GM10266 (cell line): ENCODE results near the gene PPP2R5B.

Experiments used
- DNase-seq: peaks from one replicate; pipeline ENCODE4 v3.0.0; 2012; ENCODE audit errors: extremely low spot score
- TF ChIP-seq, protein P1 (sequence below): IDR thresholded peaks from 2 replicates; pipeline ENCODE4 v1.5.1; 2012; ENCODE audit warnings: mild to moderate bottlenecking, low read depth; ENCODE audit not compliant: control insufficient read depth, insufficient read depth; ENCODE audit errors: missing control alignments

Gene PPP2R5B

GRCh38 chr11:64910451-64911093, 13.9 kb upstream of the PPP2R5B start:
- TF ChIP-seq, protein P1, sequence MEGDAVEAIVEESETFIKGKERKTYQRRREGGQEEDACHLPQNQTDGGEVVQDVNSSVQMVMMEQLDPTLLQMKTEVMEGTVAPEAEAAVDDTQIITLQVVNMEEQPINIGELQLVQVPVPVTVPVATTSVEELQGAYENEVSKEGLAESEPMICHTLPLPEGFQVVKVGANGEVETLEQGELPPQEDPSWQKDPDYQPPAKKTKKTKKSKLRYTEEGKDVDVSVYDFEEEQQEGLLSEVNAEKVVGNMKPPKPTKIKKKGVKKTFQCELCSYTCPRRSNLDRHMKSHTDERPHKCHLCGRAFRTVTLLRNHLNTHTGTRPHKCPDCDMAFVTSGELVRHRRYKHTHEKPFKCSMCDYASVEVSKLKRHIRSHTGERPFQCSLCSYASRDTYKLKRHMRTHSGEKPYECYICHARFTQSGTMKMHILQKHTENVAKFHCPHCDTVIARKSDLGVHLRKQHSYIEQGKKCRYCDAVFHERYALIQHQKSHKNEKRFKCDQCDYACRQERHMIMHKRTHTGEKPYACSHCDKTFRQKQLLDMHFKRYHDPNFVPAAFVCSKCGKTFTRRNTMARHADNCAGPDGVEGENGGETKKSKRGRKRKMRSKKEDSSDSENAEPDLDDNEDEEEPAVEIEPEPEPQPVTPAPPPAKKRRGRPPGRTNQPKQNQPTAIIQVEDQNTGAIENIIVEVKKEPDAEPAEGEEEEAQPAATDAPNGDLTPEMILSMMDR: no peak
- DNase-seq: no peak

DNA sequence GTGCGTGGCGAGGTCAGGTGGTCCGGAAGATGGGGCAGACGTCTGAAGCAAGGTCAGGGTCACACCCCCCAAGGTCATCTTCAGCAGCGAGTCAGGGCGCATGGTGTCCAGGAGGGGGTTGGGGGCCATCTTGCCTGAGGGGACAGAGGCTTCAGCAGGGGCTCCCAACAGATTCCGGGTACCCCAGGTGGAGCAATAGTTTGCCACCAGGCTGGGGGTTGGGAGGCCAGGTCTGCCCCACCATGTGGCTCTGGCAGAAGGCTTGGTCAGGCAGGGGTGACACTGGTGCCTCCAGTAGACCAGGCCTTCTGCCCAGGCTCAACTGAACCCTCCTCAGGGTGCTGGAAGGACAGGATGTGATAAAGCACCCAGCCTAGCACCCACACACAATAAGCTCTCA, 13.3 kb upstream of the PPP2R5B start:
- TF ChIP-seq, protein P1: no peak

GRCh38 chr11:64911689-64912088, 12.8 kb upstream of the PPP2R5B start:
- DNase-seq: no peak
- TF ChIP-seq, protein P1: no peak

More for the DNA sequence above, 13.3 kb upstream of the PPP2R5B start:
- DNase-seq: no peak

GRCh38 chr11:64913171-64913727, 11.2 kb upstream of the PPP2R5B start:
- DNase-seq: no peak
- TF ChIP-seq, protein P1: no peak

- TF ChIP-seq, protein P1: no peak
- DNase-seq: no peak
Measured at GRCh38 chr11:64914123-64914522, 10.4 kb upstream of the PPP2R5B start.

DNA sequence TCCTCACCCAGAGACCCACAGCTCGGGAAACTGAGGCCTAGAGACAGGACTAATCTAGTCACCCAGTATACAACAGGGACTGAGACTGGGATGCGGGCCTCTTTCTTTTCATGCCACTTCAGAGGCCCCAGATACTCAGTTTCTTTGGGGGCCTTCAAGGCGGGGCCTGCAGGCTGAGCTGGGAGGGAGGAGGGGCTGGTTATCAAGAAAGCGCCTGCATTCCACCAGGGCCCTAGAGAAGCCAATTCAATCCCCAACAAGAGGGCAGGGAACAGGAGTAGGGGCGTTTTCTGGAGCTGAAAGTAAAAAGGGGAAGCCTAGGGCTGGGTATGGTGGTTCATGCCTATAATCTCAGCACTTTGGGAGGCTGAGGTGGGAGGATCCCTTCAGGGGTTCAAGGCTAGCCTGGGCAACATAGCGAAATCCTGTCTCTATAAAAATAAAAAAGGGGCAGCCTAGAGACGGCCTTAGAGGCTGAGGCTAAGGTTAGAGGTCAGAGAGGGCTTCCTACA, 9.1 kb upstream of the PPP2R5B start:
- TF ChIP-seq, protein P1: no peak
- DNase-seq: no peak

DNA sequence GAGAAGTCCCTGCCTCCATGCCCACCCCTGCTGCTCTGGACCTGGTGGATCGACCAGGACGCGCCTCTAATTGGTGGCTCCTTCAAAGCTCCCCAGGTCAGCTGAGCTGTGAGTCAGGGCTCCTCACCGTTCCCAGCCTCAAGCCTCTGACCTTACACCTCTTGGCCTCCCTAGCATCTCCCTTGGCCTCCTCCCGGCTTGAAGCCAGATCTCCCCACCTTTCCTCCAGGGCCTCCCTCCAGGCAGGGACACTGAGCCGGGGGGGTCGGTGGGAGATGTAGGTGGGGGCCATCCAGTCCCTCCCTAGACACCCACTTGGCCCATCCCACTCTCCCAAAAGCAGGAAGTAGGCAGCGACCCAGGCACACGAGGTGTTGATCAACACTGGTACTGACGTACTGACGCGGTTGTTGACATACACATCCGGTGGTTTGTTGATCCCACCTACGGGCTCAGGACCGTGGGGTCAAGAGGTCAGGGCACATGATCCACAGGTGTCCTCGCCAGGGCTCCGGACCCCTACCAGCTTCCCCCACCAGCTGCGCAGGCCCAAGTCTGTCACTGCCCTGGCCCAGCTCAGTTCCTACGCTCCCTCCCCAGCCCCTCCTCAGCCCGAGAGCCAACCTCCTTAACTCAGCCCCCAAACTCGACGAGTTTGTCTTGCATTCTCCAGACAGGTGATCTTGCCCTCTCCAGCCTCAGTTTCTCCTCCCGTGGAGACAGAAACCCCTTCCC, 8.3 kb upstream of the PPP2R5B start:
- DNase-seq: peak; percentile 70
- TF ChIP-seq, protein P1: no peak
